D721Med (cell line): ENCODE results near the gene PKLR.
"Not testable (repeated sequence)": the region's sequence is repeated elsewhere in the genome, so short reads cannot be mapped to it uniquely, and the experiment has no call there.

ENCODE experiments used
- DNase-seq: peaks from one replicate; pipeline ENCODE4 v3.0.0; 2011; ENCODE audit warnings: low spot score; ENCODE audit not compliant: insufficient read length
- FAIRE-seq: peaks from 2 replicates; lab custom pipeline; 2011; peaks lifted over from hg19 to GRCh38; lab: Jason Lieb, UNC
- TF ChIP-seq, protein P1 (sequence below): IDR thresholded peaks from 2 replicates; pipeline ENCODE4 v1.5.1; 2012; ENCODE audit warnings: mild to moderate bottlenecking, control low read depth; ENCODE audit not compliant: insufficient read depth; ENCODE audit errors: missing control alignments

The PKLR gene

DNA sequence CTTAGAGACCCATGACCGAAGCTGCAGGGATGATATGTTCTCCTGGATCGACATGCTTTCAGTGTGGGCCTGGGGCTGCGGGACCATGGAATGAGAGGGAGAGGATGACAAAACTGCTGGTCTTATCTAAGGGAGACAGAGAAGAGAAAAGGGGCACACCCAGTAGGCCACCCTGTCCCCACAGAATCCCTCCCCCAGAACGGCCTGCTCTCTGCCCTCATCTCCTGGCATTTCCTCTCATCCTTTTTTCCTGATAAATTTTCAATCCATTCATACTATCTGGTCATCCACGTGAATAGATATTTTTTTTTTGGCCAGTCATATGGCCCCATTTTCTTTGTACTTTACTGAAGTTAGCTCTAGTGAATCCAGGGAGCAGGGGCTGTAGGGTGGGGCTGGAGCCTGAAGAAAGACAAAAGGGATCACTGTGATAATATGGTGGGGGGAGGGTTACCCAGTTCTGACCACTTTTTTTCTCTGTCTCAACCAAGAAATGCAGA lies at the start of gene PKLR:
TSS of gene PKLR (minus strand) at position 97 of the 500 bp plus-strand sequence. CDS start at position 54, 43 bp downstream.
- FAIRE-seq (no peak), DNase-seq (no peak)
- TF ChIP-seq, protein P1, sequence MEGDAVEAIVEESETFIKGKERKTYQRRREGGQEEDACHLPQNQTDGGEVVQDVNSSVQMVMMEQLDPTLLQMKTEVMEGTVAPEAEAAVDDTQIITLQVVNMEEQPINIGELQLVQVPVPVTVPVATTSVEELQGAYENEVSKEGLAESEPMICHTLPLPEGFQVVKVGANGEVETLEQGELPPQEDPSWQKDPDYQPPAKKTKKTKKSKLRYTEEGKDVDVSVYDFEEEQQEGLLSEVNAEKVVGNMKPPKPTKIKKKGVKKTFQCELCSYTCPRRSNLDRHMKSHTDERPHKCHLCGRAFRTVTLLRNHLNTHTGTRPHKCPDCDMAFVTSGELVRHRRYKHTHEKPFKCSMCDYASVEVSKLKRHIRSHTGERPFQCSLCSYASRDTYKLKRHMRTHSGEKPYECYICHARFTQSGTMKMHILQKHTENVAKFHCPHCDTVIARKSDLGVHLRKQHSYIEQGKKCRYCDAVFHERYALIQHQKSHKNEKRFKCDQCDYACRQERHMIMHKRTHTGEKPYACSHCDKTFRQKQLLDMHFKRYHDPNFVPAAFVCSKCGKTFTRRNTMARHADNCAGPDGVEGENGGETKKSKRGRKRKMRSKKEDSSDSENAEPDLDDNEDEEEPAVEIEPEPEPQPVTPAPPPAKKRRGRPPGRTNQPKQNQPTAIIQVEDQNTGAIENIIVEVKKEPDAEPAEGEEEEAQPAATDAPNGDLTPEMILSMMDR, result no peak

DNA sequence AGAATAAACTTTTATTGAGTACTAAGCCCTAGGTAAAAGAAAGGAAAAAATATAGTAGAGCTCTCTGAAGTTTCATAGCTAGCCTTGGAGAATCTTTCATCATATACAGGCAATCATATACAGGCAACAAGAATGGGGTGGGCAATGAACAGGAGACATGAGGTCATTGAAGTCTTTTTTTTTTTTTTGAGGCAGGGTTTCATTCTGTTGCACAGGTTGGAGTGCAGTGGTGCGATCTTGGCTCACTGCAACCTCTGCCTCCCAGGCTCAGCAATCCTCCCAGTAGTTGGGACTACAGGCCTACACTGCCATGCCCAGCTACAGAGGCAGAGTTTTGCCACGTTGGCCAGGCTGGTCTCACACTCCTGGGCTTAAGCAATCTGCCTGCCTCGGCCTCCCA lies 41.6 kb upstream of the PKLR start:
- FAIRE-seq (no peak), DNase-seq (no peak)
- TF ChIP-seq, protein P1, result no peak

DNA sequence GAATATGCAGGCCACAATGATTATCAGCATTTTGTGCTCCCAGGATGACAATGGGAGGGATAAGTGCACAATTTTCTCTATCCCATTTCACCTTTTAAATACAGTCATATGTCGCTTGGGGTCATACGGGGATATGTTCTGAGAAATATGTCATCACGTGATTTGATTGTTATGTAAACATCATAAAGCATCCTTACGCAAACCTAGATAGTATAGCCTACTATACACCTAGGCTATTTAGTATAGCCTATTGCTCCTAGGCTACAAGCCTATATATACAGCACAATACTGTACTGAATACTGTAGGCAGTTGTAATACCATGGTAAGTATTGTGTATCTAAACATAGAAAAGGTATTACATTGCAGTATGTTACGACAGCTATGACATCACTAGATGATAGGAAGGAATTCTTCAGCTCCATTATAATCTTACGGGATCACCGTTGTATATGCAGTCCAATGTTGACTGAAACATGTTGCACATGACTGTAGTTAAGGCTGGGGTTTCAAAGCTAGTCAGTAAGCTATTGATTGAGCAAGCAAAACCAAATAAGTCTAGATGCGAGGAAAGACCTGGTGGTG lies 38.4 kb upstream of the PKLR start:
- DNase-seq, result no peak
- TF ChIP-seq, protein P1, result no peak
- FAIRE-seq, result peak; percentile 68

DNA sequence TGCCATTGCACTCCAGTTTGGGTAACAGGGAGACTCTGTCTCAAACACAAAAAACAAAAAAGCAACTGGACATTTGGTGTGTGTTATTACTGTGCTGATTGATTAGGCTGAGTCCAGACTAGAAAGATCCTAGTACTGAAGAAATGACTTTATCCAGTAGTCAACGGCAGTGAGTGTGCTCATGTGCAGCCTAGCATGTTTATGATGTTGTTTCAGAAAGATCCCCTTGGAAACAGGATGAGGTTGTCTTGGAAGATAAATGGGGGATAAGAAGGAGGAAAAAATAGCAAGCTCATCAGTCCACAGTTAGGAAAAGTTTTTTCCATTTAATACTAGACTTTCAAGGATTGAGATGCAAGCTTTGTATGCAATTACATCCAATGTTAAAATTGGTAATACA lies 33.7 kb upstream of the PKLR start:
- TF ChIP-seq, protein P1, result no peak
- no peak for DNase-seq
- no peak for FAIRE-seq

DNA sequence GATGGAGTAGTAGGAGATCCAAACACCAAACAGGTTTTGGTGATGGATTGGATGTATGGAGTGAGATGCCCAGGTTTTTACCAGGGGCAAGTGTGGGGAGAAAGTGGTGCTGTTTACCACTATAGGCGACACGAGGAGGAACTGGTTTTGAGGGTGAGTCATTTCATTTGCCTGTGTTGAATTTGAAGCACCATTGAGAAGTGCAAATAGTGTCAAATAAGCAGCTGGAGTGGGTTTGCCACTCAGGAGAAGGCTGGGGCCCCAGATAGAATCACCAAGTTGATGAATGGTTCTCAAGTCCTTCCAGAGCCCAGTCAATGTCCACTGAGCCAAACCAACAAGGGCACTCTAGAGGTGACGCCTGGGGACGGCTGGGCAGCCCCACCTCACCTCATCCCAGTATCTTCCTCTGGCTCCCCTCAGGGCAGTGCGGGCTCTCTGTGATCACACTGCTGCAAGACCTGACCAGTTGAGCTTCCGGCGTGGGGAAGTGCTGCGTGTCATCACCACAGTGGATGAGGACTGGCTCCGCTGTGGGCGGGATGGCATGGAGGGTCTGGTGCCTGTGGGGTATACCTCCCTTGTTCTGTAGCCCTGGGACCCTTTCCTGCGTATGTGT lies 28.9 kb upstream of the PKLR start:
- TF ChIP-seq, protein P1, result no peak
- no peak for DNase-seq
- no peak for FAIRE-seq

DNA sequence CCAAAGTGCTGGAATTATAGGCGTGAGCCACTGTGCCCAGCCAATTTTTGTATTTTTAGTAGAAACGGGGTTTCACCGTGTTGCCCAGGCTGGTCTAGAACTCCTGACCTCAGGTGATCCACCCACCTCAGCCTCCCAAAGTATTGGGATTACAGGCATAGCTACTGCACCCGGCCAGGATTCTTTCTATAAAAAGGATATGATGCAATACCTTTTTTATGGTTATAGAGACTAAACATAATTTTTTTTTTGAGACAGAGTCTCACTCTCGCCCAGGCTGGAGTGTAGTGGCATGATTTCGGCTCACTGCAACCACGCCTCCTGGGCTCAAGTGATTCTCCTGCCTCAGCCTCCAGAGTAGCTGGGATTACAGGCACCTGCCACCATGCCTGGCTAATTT lies 27.6 kb upstream of the PKLR start:
- DNase-seq, FAIRE-seq: not testable (repeated sequence)

DNA sequence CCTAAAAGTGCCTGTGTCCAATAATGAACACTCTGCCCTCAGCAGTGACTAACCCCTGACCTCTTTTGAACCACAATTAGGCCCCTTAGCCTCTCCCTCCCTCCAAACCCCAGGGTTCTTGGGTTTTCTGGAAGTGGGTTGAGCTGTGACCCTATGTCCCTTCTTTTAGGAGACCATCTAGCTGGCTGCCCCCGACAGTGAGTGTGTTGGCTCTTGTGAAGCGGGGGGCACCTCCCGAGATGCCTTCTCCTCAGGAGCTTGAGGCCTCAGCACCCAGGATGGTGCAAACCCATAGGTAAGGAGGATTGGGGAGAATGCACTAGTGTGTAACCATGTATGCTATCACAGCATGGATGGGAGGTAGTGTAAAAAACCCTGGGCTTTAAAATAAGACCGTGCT lies 26.7 kb upstream of the PKLR start:
- no peak for FAIRE-seq
- DNase-seq, result no peak
- TF ChIP-seq, protein P1, result no peak

DNA sequence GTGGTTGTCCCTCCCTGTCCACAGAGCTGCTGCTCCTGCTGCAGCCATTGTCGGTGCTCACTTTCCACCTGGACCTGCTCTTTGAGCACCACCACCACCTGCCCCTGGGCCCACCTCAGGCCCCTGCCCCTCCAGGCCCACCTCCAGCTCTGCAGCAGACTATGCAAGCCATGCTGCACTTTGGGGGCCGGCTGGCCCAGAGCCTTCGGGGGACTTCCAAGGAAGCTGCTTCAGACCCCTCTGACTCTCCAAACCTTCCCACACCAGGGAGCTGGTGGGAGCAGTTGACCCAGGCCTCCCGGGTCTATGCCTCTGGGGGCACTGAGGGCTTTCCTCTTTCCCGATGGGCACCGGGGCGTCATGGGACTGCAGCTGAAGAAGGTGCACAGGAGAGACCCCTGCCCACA lies 25.4 kb upstream of the PKLR start:
- TF ChIP-seq, protein P1, result no peak
- no peak for DNase-seq
- no peak for FAIRE-seq
